Activated T-helper 2 cell treated with anti-CD3 and anti-CD28 coated beads, Interferon-gamma antibody, Interleukin-2, Interleukin-4, amounts not matched to agents 10 μg/mL and 5 μg/mL and 100 μg/mL, durations not matched to agents 14 hours and 24 hours and 36 hours (primary cell): Measurements from ENCODE around the gene GNG3. TPM values are rescaled to one million over a fixed set of nuclear protein-coding genes. Genes with fewer than 3 reads are reported as not detected.
A peak's percentile ranks its signal among the peaks of the same experiment; 100 is the strongest.
"Not testable (repeated sequence)": the region's sequence is repeated elsewhere in the genome, so short reads cannot be mapped to it uniquely, and the experiment has no call there.

Source experiments
- DNase-seq: peaks from one replicate; pipeline ENCODE4 v3.0.0; 2021; ENCODE audit warnings: low spot score
- H3K27ac Mint-ChIP-seq: one replicate; pipeline ENCODE4 v1.8.0; 2021; ENCODE audit warnings: mixed read lengths
- H3K27me3 Mint-ChIP-seq: one replicate; pipeline ENCODE4 v1.8.0; 2021; ENCODE audit warnings: low read depth, mixed read lengths
- H3K36me3 Mint-ChIP-seq: one replicate; pipeline ENCODE4 v1.8.0; 2021; ENCODE audit warnings: low read depth, mixed read lengths
- H3K4me1 Mint-ChIP-seq: one replicate; pipeline ENCODE4 v1.8.0; 2021; ENCODE audit warnings: low read depth, mixed read lengths
- H3K4me3 Mint-ChIP-seq: one replicate; pipeline ENCODE4 v1.8.0; 2021; ENCODE audit warnings: low read depth, mild to moderate bottlenecking, moderate library complexity, mixed read lengths
- H3K9me3 Mint-ChIP-seq: one replicate; pipeline ENCODE4 v1.8.0; 2021; ENCODE audit warnings: mixed read lengths
- intact Hi-C: fragments of 100-400 bp; cut with micrococcal nuclease; formaldehyde crosslinking; loops from one replicate; pipeline ENCODE4 v1.15.1; 2023
- total RNA-seq: library from RNA; stranded (reverse); gene quantifications from 2 replicates; pipeline ENCODE4 v1.2.3, GENCODE V29; 2022

Gene GNG3
- total RNA-seq, 1 donor from 2014 or later: not detected

- H3K27me3 Mint-ChIP-seq, DNase-seq, intact Hi-C loops, H3K9me3 Mint-ChIP-seq: not testable (repeated sequence)
- Mint-ChIP-seq H3K4me1 (peaks cover 30% of the 10 kb centered on the region), H3K27ac (peak overlapping the region; percentile 33), H3K4me3 (peak overlapping the region; percentile 13), H3K36me3 (peaks cover 64% of the 10 kb centered on the region)
Measured at GRCh38 chr11:62675415-62675814, 32.1 kb upstream of the GNG3 start.

GRCh38 chr11:62676698-62677097 lies 30.8 kb upstream of the GNG3 start:
- Mint-ChIP-seq H3K4me1 (peaks cover 34% of the 10 kb centered on the region), H3K36me3 (peaks cover 54% of the 10 kb centered on the region), H3K4me3 (peak overlapping the region; percentile 73), H3K9me3 (no peaks in the 10 kb centered on the region), H3K27me3 (no peaks in the 10 kb centered on the region), H3K27ac (peak overlapping the region; percentile 42)
- intact Hi-C loops: no loop called here
- DNase-seq: no peak

DNA sequence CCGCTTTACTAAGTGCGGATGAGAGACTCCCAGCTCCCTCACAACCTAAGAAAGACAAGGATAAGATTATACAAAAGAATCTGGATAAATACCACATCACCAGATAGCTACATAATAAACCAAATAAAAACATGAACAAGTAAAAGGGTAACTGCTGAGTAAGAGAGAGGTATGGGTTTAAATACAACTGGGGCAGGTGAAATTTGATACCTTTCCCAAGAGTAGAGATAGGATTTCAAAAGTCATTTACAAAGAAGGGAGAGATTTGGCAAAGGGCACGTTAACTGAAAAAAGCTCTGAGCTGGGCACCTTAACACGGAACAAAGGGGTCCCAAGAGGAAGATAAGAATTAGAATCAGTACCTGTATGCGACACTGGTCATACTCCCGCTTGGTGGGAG lies 30.3 kb upstream of the GNG3 start:
- H3K27ac Mint-ChIP-seq: peak overlapping the region; percentile 42
- peaks cover 33% of the 10 kb centered on the region for H3K4me1 Mint-ChIP-seq
- H3K4me3 Mint-ChIP-seq: peak overlapping the region; percentile 73
- peaks cover 51% of the 10 kb centered on the region for H3K36me3 Mint-ChIP-seq
- H3K9me3 Mint-ChIP-seq: no peaks in the 10 kb centered on the region
- no peak for DNase-seq
- intact Hi-C loops: no loop called here
- H3K27me3 Mint-ChIP-seq: no peaks in the 10 kb centered on the region

DNA sequence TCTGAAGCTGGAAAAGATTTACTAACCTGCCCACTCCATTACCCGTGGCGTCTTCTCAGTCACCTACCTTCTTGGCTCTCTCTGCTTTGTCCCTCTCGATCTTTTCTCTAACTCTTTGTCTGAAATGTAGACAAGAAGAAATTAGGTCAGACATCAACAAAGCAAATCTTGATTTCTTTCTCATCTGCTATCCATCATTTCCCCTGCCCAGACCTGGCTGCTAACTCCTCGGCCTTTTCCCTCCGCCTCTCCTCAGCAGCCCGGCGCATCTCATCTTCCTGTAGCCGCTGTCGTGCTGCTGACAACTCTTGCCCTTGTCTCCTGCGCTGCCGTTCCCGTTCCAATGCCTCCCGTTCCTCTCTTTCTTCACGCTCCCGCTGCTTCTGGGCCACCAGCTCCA lies 29.8 kb upstream of the GNG3 start:
- H3K27me3 Mint-ChIP-seq: no peaks in the 10 kb centered on the region
- peaks cover 46% of the 10 kb centered on the region for H3K36me3 Mint-ChIP-seq
- peak overlapping the region; percentile 86 for H3K27ac Mint-ChIP-seq
- H3K9me3 Mint-ChIP-seq: no peaks in the 10 kb centered on the region
- peaks cover 28% of the 10 kb centered on the region for H3K4me1 Mint-ChIP-seq
- no peak for DNase-seq
- peak overlapping the region; percentile 87 for H3K4me3 Mint-ChIP-seq
- intact Hi-C loops: no loop called here

DNA sequence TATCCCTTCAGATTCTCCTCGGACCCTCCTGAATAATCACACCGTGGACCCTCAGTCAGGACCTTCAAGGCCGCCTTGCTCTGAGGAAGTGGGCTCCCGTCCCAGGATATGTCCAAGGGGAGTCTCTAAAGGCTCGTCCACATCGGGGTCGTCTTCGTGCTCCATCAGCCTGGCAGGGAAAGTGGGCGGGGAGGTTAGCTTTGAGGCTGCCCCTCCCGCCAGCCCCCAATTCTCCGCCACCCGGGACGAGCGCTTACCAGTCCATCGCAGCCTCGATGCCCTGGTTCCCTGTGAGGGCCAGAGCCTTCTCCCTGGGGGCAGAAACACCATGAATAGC lies 29.1 kb upstream of the GNG3 start:
- H3K27ac Mint-ChIP-seq: peak overlapping the region; percentile 86
- H3K27me3 Mint-ChIP-seq: no peaks in the 10 kb centered on the region
- peak overlapping the region; percentile 87 for H3K4me3 Mint-ChIP-seq
- H3K4me1 Mint-ChIP-seq: peaks cover 25% of the 10 kb centered on the region
- H3K9me3 Mint-ChIP-seq: no peaks in the 10 kb centered on the region
- peaks cover 39% of the 10 kb centered on the region for H3K36me3 Mint-ChIP-seq
- no peak for DNase-seq
- intact Hi-C loops: no loop called here

DNA sequence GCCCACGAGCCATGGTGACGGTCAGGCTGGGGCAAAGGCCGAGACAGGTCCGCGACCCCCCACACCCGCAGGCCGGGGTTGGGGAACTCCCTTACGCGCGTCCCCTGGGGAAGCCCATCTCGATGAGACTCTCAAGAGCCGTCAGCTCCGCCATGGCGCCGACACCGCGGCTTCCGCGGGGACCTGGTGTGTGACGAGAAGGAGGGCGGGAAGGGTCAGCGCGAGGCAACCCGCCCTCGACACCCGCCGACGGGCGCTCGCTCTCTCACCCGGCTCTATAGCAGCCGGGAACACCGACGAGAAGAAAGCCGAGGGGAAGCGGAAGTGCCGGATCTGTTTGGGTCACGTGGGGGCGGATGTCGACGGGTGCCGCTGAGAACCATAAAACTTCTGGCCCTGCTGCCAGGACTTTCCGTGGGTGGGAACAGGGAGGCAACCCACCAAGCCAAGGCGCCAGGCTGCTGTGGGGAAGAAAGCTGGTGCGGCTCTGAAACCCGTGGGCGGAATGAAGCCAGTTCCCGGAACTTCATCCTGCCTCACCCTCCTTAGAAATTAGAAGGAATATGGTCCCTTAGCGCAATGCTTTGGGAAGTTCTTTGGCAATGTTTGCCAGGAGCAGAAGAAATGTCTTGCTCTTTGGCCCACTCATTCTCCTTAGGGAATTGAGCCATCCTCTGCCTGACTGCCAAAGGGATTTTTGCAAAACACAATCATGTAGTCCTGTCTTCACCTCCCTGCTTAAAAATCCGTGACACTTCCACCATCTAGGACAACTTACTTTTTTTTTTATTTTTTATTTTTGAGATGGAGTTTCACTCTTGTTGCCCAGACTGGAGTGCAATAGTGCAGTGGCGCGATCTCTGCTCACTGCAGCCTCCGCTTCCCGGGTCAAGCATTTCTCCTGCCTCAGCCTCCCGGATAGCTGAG lies 28.4 kb upstream of the GNG3 start, which contains the start of gene UBXN1:
UBXN1 (minus strand) TSS at position 304 of the 927 bp plus-strand sequence; CDS start at position 154, 150 bp downstream.
- Mint-ChIP-seq H3K4me1 (peaks cover 25% of the 10 kb centered on the region), H3K4me3 (peak within 1 kb of the TSS; percentile 87), H3K36me3 (peaks cover 34% of the 10 kb centered on the region), H3K27me3 (no peaks in the 10 kb centered on the region), H3K9me3 (no peaks in the 10 kb centered on the region), H3K27ac (peak within 1 kb of the TSS; percentile 86)
- intact Hi-C loops: no loop called here
- DNase-seq: peak; percentile 80

GRCh38 chr11:62680825-62681240 lies 26.6 kb upstream of the GNG3 start:
- H3K27me3 Mint-ChIP-seq: no peaks in the 10 kb centered on the region
- H3K27ac Mint-ChIP-seq: peak overlapping the region; percentile 42
- H3K9me3 Mint-ChIP-seq: no peaks in the 10 kb centered on the region
- peaks cover 21% of the 10 kb centered on the region for H3K4me1 Mint-ChIP-seq
- intact Hi-C loops: no loop called here
- peaks cover 24% of the 10 kb centered on the region for H3K36me3 Mint-ChIP-seq
- peak overlapping the region; percentile 66 for H3K4me3 Mint-ChIP-seq
- peak; percentile 21 for DNase-seq

GRCh38 chr11:62682518-62682917 lies 25.0 kb upstream of the GNG3 start:
- intact Hi-C loops: no loop called here
- Mint-ChIP-seq H3K4me1 (peaks cover 15% of the 10 kb centered on the region), H3K27ac (no peak overlapping the region), H3K27me3 (no peaks in the 10 kb centered on the region), H3K9me3 (no peaks in the 10 kb centered on the region), H3K4me3 (no peak overlapping the region), H3K36me3 (peaks cover 9% of the 10 kb centered on the region)
- DNase-seq: no peak

DNA sequence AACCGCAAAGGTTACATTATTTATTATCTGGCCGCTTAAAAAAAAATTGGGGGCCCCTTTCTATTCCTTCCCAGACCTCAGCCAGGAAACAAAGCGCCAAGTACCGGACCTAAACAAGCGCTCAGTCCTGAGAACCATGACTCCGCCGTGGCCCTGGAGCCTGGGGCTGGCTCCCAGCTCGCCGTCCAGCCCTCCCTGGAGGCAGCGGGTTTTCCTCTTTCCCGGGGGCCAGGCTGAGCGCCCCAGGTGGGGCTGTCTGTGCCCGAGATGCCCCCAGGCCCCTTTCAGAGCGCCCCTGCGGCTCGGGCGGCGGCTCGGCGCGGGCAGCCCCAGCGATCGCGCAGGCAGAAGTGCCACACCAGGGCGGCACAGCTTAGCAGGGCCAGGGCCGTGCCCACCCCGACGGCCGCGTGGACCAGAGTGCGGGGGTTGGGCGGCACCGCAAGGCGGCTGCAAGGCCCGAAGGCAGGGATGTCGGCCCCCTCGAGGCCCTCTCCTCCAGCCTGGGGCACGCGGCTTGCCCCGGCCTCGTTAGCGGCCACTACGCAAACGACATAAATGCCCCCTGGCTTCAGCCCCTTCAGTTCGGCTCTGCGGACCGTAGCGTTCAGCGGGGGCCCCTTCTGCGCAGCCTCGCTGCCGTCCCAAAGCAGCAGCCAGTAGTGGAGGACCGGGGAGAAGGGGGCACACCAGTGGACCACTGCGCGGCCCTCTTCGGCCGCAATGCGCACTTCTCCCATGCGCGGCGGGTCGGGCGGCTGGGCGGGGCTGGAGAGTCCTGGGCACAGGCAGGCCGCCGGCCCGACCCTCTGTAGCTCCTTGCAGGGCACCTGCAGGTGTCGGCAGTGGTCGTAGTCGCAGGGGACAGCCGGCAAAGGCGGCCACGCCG lies 19.7 kb upstream of the GNG3 start:
- Mint-ChIP-seq H3K36me3 (peaks cover 16% of the 10 kb centered on the region), H3K27me3 (peaks cover 6% of the 10 kb centered on the region), H3K9me3 (no peaks in the 10 kb centered on the region), H3K4me1 (no peaks in the 10 kb centered on the region), H3K27ac (no peak overlapping the region), H3K4me3 (no peak overlapping the region)
- DNase-seq: no peak
- intact Hi-C loops: no loop called here

GRCh38 chr11:62688491-62688890 lies 19.0 kb upstream of the GNG3 start:
- Mint-ChIP-seq H3K36me3 (peaks cover 19% of the 10 kb centered on the region), H3K4me1 (no peaks in the 10 kb centered on the region), H3K27me3 (peaks cover 6% of the 10 kb centered on the region), H3K9me3 (no peaks in the 10 kb centered on the region), H3K4me3 (no peak overlapping the region), H3K27ac (no peak overlapping the region)
- no peak for DNase-seq
- intact Hi-C loops: no loop called here

GRCh38 chr11:62689421-62690183 lies 17.9 kb upstream of the GNG3 start, which contains the start of gene LRRN4CL:
TSS of gene LRRN4CL (minus strand) at chr11:62689530. CDS start at chr11:62688508, 1,022 bp downstream.
- H3K4me3 Mint-ChIP-seq: no peak within 1 kb of the TSS

DNA sequence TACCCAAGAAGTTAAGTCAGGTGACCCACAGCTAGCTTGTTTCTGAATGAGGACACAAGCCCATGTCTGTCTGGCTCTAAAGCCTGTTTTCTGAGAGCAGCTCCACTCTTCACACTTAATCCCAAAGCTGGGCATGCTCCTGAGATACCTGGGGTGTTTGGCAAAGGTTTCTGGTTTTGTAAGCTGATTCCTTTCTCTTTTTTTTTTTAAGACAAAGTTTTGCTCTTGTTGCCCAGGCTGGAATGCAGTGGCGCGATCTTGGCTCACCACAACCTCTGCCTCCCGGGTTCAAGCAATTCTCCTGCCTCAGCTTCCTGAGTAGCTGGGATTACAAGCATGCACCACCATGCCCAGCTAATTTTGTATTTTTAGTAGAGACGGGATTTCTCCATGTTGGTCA lies 13.9 kb upstream of the GNG3 start:
- not testable (repeated sequence) for H3K4me3 Mint-ChIP-seq, DNase-seq, H3K27ac Mint-ChIP-seq, H3K9me3 Mint-ChIP-seq, H3K4me1 Mint-ChIP-seq, H3K27me3 Mint-ChIP-seq
- intact Hi-C loops: loop anchor here (1.0 to 10.0 kb wide), 3 partner anchors 102 to 299 kb away; partner anchors contain the start of gene TUT1
- H3K36me3 Mint-ChIP-seq: peaks cover 26% of the 10 kb centered on the region

More at GRCh38 chr11:62689421-62690183, 17.9 kb upstream of the GNG3 start, which contains the start of gene LRRN4CL:
- Mint-ChIP-seq H3K27me3 (peaks cover 6% of the 10 kb centered on the region), H3K27ac (no peak within 1 kb of the TSS), H3K4me1 (peaks cover 3% of the 10 kb centered on the region), H3K9me3 (no peaks in the 10 kb centered on the region), H3K36me3 (peaks cover 23% of the 10 kb centered on the region)
- no peak for DNase-seq
- intact Hi-C loops: loop anchor here (10.0 kb wide), 2 partner anchors 265 to 295 kb away; no protein-coding TSS in a partner anchor
